ENCODE results near the gene PLCL2. TPM values are rescaled to one million over a fixed set of nuclear protein-coding genes. Genes with fewer than 3 reads are reported as not detected.

The PLCL2 gene
- total RNA-seq, 1 donor from 2014 or later: 12.1 TPM

- DNase-seq (ENCODE audit: low read depth, low spot score): no peak
Observed at GRCh38 chr3:17040322-17040989, 155.7 kb downstream of the PLCL2 start.

- no peak for DNase-seq (ENCODE audit: low read depth, low spot score)
Observed at GRCh38 chr3:17040990-17041377, 156.2 kb downstream of the PLCL2 start.

GRCh38 chr3:17044855-17045254, 160.1 kb downstream of the PLCL2 start:
- DNase-seq (ENCODE audit: low read depth, low spot score): no peak

GRCh38 chr3:17045705-17046104, 160.9 kb downstream of the PLCL2 start:
- DNase-seq (ENCODE audit: low read depth, low spot score): no peak

DNA sequence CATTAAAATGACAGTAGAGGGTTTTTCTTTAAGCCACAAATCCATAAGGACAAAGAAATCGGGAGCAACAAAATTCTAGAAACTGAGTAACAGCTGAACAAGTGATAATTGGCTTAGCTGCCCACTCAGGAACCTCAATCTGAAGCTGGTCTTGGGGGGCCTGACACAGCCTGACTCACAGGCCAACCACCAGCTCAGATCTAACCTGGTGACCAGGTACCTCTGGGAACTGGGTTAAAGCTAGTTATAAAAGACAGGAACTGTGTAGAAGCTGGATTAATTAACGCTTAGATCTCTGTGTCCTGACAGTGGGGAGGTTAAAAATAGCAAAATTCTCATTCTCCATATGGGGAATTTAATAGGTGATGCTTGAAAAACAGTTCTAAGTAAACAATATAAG, 161.9 kb downstream of the PLCL2 start:
- DNase-seq (ENCODE audit: low read depth, low spot score): no peak

DNA sequence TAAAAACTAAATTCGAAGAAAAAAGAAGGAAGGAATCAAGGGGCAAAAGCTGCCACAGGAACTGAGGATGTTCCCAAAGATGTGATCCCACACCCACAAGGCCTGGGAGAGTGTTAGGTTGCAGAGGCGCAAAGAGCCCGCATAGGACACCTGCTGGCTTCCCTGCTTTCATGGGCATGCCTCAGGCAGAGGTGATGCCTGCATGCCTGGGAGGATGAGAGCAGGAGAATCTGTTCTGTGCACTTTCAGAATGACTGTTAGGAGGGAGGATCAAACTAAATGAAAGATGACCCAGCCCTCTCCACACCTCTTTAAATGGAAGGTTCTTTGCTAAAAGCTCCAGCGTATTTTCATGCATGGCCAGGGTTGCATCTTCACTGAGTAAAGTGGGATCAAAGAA, 162.4 kb downstream of the PLCL2 start:
- no peak for DNase-seq (ENCODE audit: low read depth, low spot score)

- DNase-seq (ENCODE audit: low read depth, low spot score): no peak
Observed at GRCh38 chr3:17047894-17048293, 163.1 kb downstream of the PLCL2 start.

GRCh38 chr3:17050071-17050470, 165.3 kb downstream of the PLCL2 start:
- DNase-seq (ENCODE audit: low read depth, low spot score): no peak

- no peak for DNase-seq (ENCODE audit: low read depth, low spot score)
Observed at GRCh38 chr3:17050506-17050905, 165.8 kb downstream of the PLCL2 start.

DNA sequence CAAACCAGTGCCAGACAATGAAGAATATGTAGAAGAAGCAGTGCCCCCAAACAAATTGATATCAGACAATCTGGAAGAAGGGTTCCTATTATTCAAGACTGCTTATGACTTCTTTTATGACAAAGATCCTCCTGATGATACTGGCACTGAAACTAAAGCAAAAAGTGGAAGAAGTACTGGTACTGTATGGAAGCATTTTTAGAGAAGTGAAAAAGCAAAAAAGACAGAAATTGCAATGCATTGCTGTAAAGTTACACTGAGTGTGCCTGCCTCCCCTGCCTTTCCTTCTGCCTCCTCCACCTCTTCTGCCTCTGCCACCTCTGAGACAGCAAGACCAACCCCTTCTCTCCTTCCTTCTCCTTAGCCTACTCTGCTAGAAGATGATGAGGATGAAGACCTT, 167.6 kb downstream of the PLCL2 start:
- no peak for DNase-seq (ENCODE audit: low read depth, low spot score)

DNA sequence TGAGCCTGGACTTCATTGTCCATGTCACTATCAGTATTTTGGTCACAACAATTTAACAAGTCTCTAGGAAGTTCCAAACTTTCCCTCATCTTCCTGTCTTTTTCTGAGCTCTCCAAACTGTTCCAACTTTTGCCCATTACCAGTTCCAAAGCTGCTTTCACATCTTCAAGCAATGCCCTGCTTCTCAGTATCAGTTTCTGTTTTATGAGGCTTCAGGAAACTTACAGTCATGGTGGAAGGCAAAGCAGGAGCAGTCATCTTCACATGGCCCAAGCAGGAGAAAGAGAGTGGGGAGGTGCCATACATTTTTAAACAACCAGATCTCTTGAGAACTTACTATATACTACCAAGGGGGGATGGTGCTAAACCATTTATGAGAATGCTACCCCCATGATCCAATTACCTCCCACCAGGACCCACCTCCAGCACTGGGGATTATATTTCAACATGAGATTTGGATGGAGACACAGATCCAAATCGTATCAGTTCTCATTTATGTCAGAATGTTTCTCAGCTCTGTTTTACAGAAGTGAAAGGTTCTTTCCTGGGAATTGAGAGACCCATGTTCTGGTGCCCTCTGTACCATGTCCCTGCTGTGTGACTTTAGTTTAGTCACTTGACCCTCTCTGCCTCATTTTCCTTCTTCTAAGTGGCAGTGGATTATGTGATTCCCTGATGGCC, 169.7 kb downstream of the PLCL2 start:
- no peak for DNase-seq (ENCODE audit: low read depth, low spot score)

DNA sequence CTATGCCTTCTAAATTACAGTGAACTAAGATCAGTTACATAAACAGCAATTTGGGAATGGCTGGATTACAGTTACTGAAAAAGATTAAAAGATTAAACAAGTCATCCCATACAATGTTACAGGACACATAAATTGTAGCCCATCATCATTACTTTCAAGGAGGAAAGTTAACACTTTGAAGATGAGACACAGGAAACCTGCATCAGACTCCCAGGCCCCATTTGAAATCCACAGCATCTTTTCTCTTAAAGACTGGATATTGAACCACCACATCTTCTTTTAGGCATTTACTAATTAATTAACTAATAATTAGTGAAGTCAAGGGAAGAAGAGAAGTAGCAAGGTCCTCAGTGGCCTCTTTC, 170.2 kb downstream of the PLCL2 start:
- no peak for DNase-seq (ENCODE audit: low read depth, low spot score)

- DNase-seq (ENCODE audit: low read depth, low spot score): no peak
Observed at GRCh38 chr3:17055374-17056276, 170.9 kb downstream of the PLCL2 start.

- no peak for DNase-seq (ENCODE audit: low read depth, low spot score)
Observed at GRCh38 chr3:17057321-17057720, 172.6 kb downstream of the PLCL2 start.

DNA sequence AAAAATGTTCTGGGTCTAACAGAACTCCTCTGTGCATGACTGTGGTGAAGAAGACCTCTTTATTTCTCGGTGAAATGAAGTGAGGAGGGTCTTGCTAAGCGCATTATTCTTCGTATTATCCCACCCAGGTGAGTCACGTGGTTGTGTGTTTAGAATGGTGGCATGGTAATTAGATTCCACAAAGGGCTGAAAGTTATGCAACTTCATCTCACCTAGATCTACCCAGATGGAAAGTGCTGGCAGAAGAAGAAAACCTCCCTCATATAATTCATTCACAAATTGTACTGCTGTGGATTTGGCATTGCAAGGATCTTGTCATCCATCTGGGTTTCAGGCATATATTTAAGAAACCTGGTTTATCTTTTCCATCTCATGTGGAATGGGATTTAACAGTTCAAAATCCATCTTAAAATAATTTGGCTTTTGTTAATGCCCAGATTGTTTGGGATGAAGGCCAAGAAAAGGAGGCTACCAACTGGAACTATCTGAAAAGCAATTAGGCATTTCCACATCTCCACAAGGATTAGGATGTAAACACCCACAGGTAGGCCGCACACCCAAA, 175.3 kb downstream of the PLCL2 start:
- DNase-seq (ENCODE audit: low read depth, low spot score): no peak

GRCh38 chr3:17061005-17061404, 176.2 kb downstream of the PLCL2 start:
- no peak for DNase-seq (ENCODE audit: low read depth, low spot score)

- DNase-seq (ENCODE audit: low read depth, low spot score): no peak
Observed at GRCh38 chr3:17062736-17063135, 178.0 kb downstream of the PLCL2 start.

GRCh38 chr3:17063596-17063995, 178.8 kb downstream of the PLCL2 start:
- DNase-seq (ENCODE audit: low read depth, low spot score): no peak

DNA sequence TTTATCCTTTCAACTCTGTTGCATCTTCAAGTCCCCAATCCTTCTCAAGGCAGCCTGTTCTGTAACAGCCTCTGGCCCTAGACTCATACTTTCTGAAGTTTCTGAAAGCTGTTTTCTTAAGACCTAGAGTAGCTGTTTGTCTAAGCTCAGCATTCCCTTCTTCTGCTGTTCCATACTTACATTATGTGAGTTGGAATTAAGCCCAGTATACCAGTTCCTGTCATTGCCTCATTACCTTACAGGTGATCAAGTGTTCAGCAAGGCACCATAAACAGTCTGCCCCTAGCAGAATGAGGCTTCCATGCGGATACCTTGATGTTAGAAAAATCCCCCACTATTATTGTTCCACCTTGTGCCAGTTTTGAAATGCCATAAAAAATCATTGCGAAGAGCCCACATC, 180.6 kb downstream of the PLCL2 start:
- DNase-seq (ENCODE audit: low read depth, low spot score): no peak

GRCh38 chr3:17065881-17066280, 181.1 kb downstream of the PLCL2 start:
- no peak for DNase-seq (ENCODE audit: low read depth, low spot score)

- DNase-seq (ENCODE audit: low read depth, low spot score): no peak
Observed at GRCh38 chr3:17069754-17070153, 185.0 kb downstream of the PLCL2 start.

Data from pulmonary artery endothelial cell (primary cell).